Measurements from ENCODE around the gene MC3R.

MC3R gene

GRCh38 chr20:56289652-56290051 is 41.1 kb downstream of the MC3R start:
- 60 to 67% methylated on average over 5 of the region's 5 CpGs for WGBS, 2 experiments
- Histone ChIP-seq H3K27ac (ENCODE audit: insufficient read depth, low read depth, low read length, poor library complexity, severe bottlenecking) (no peak overlapping the region), H3K4me3 (ENCODE audit: insufficient read depth, low read depth, low read length) (no peak overlapping the region), H3K27me3 (ENCODE audit: control insufficient read depth, insufficient read depth, low read length, poor library complexity, severe bottlenecking) (no peaks in the 10 kb centered on the region), H3K36me3 (ENCODE audit: control insufficient read depth, insufficient read depth, low read length) (no peaks in the 10 kb centered on the region), H3K4me1 (ENCODE audit: control insufficient read depth, insufficient read depth, low read length) (no peaks in the 10 kb centered on the region), H3K9me3 (ENCODE audit: control insufficient read depth, low read length) (peaks cover 29% of the 10 kb centered on the region)

GRCh38 chr20:56299362-56299761 is 50.8 kb downstream of the MC3R start:
- Histone ChIP-seq H3K4me3 (ENCODE audit: insufficient read depth, low read depth, low read length) (no peak overlapping the region), H3K4me1 (ENCODE audit: control insufficient read depth, insufficient read depth, low read length) (no peaks in the 10 kb centered on the region), H3K9me3 (ENCODE audit: control insufficient read depth, low read length) (no peaks in the 10 kb centered on the region), H3K27me3 (ENCODE audit: control insufficient read depth, insufficient read depth, low read length, poor library complexity, severe bottlenecking) (no peaks in the 10 kb centered on the region), H3K36me3 (ENCODE audit: control insufficient read depth, insufficient read depth, low read length) (no peaks in the 10 kb centered on the region), H3K27ac (ENCODE audit: insufficient read depth, low read depth, low read length, poor library complexity, severe bottlenecking) (no peak overlapping the region)
- WGBS, 2 experiments, result 79 to 85% methylated on average over 1 of the region's 1 CpG
